GM23248 (cell line): ENCODE data around the gene CDH22.

Source experiments
- EZH2 ChIP-seq: fragments of 200-600 bp; sonication (generic); IDR thresholded peaks from 2 replicates; pipeline ENCODE4 v1.6.1; 2018; ENCODE audit warnings: antibody characterized with exemption, mild to moderate bottlenecking; ENCODE audit not compliant: insufficient read depth, poor library complexity, severe bottlenecking
- EZH2phosphoT487 ChIP-seq: fragments of 200-600 bp; sonication (generic); IDR thresholded peaks from 2 replicates; pipeline ENCODE4 v1.6.1; 2018; ENCODE audit warnings: antibody characterized with exemption, moderate library complexity, mild to moderate bottlenecking, low read depth; ENCODE audit not compliant: insufficient read depth

- TF ChIP-seq EZH2phosphoT487 (no peak), EZH2 (no peak)
These were observed 18.9 kb downstream of the CDH22 start for GRCh38 chr20:46289432-46289831.
